ENCODE measurements around the gene PIKFYVE. TPM values are rescaled to one million over a fixed set of nuclear protein-coding genes. Genes with fewer than 3 reads are reported as not detected.

PIKFYVE gene
- total RNA-seq, 1 donor from 2014 or later, result 51.6 TPM

GRCh38 chr2:208224802-208225201 is 41.3 kb upstream of the PIKFYVE start:
- H3K79me2 ChIP-seq (ENCODE audit: low read depth), result no peaks in the 10 kb centered on the region
- no peaks in the 10 kb centered on the region for H3K4me1 Mint-ChIP-seq
- no peak overlapping the region for H3K27ac ChIP-seq
- no peak overlapping the region for H3K27ac Mint-ChIP-seq
- H3K9me3 Mint-ChIP-seq, result peaks cover 20% of the 10 kb centered on the region
- H3K4me3 ChIP-seq, result no peak overlapping the region
- no peaks in the 10 kb centered on the region for H3K36me3 ChIP-seq
- H3K9me3 ChIP-seq (ENCODE audit: low read depth), result no peaks in the 10 kb centered on the region
- H2AFZ ChIP-seq (replicated peaks), result no peak overlapping the region
- H4K20me1 ChIP-seq (ENCODE audit: low read depth), result no peaks in the 10 kb centered on the region
- H3K4me3 Mint-ChIP-seq, result no peak overlapping the region
- TF ChIP-seq EZH2 (IDR thresholded peaks at IDR 0.05), result no peak
- TF ChIP-seq EZH2phosphoT487 (IDR thresholded peaks at IDR 0.05), result no peak
- no peak for TF ChIP-seq CTCF (IDR thresholded peaks at IDR 0.05)
- no peaks in the 10 kb centered on the region for H3K4me1 ChIP-seq
- H3K27me3 ChIP-seq, result no peaks in the 10 kb centered on the region
- no peak overlapping the region for H3K9ac ChIP-seq
- DNase-seq (ENCODE audit: low spot score), result no peak
- no peaks in the 10 kb centered on the region for H3K36me3 Mint-ChIP-seq
- no peak overlapping the region for H3K4me2 ChIP-seq
- H3F3A ChIP-seq (ENCODE audit: low read depth), result no peaks in the 10 kb centered on the region
- H3K27me3 Mint-ChIP-seq (ENCODE audit: insufficient read depth, low read depth), result peaks cover 2% of the 10 kb centered on the region

DNA sequence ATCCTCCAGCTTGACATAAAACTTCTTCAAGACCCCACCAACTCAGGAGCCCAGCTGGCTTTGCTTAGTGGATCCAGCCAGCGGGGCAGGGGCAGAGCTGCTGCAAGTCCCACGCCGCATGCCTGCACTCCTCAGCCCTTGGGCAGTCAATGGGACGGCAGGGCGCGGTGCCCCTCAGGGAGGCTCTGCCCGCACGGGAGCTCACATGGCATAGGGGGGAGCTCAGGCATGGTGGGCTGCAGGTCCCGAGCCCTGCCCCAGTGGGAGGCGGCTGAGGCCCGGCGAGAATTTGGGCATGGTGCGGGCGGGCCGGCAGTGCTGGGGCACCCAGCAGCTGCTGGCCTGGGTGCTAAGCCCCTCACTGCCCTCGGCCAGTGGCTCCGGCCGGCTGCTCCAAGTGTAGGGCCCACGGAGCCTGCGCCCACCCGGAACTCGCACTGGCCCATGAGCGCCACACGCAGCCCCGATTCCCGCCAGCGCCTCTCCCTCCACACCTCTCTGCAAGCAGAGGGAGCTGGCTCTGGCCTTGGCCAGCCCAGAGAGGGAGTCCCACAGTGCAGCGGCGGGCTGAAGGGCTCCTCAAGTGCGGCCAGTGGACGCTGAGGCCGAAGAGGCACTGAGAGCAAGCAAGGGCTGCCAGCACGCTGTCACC is 38.3 kb upstream of the PIKFYVE start:
- Mint-ChIP-seq H3K27ac (no peak overlapping the region), H3K27me3 (ENCODE audit: insufficient read depth, low read depth) (peaks cover 2% of the 10 kb centered on the region), H3K4me3 (no peak overlapping the region), H3K9me3 (peaks cover 11% of the 10 kb centered on the region), H3K36me3 (no peaks in the 10 kb centered on the region), H3K4me1 (no peaks in the 10 kb centered on the region)
- Histone ChIP-seq H3K4me3 (no peak overlapping the region), H3K9me3 (ENCODE audit: low read depth) (no peaks in the 10 kb centered on the region), H2AFZ (replicated peaks) (no peak overlapping the region), H3K9ac (no peak overlapping the region), H3K4me2 (no peak overlapping the region), H3K27ac (no peak overlapping the region), H3K79me2 (ENCODE audit: low read depth) (no peaks in the 10 kb centered on the region), H4K20me1 (ENCODE audit: low read depth) (no peaks in the 10 kb centered on the region), H3K27me3 (no peaks in the 10 kb centered on the region), H3K4me1 (no peaks in the 10 kb centered on the region), H3F3A (ENCODE audit: low read depth) (no peaks in the 10 kb centered on the region), H3K36me3 (no peaks in the 10 kb centered on the region)
- no peak for TF ChIP-seq CTCF (IDR thresholded peaks at IDR 0.05)
- no peak for TF ChIP-seq EZH2 (IDR thresholded peaks at IDR 0.05)
- TF ChIP-seq EZH2phosphoT487 (IDR thresholded peaks at IDR 0.05), result no peak
- DNase-seq (ENCODE audit: low spot score), result no peak

GRCh38 chr2:208228476-208228875 is 37.6 kb upstream of the PIKFYVE start:
- no peaks in the 10 kb centered on the region for H3K4me1 ChIP-seq
- H3K9ac ChIP-seq, result no peak overlapping the region
- no peaks in the 10 kb centered on the region for H3K9me3 ChIP-seq (ENCODE audit: low read depth)
- no peaks in the 10 kb centered on the region for H3F3A ChIP-seq (ENCODE audit: low read depth)
- Mint-ChIP-seq H3K4me3 (no peak overlapping the region), H3K4me1 (no peaks in the 10 kb centered on the region), H3K9me3 (peaks cover 11% of the 10 kb centered on the region), H3K27ac (no peak overlapping the region), H3K27me3 (ENCODE audit: insufficient read depth, low read depth) (peaks cover 2% of the 10 kb centered on the region), H3K36me3 (no peaks in the 10 kb centered on the region)
- no peak overlapping the region for H3K4me2 ChIP-seq
- no peaks in the 10 kb centered on the region for H4K20me1 ChIP-seq (ENCODE audit: low read depth)
- no peaks in the 10 kb centered on the region for H3K79me2 ChIP-seq (ENCODE audit: low read depth)
- no peak for DNase-seq (ENCODE audit: low spot score)
- no peak overlapping the region for H3K27ac ChIP-seq
- no peaks in the 10 kb centered on the region for H3K27me3 ChIP-seq
- no peak overlapping the region for H3K4me3 ChIP-seq
- no peaks in the 10 kb centered on the region for H3K36me3 ChIP-seq
- no peak for TF ChIP-seq EZH2phosphoT487 (IDR thresholded peaks at IDR 0.05)
- TF ChIP-seq CTCF (IDR thresholded peaks at IDR 0.05), result no peak
- no peak for TF ChIP-seq EZH2 (IDR thresholded peaks at IDR 0.05)
- no peak overlapping the region for H2AFZ ChIP-seq (replicated peaks)
